ENCODE results near the gene LAS1L. TPM values are rescaled to one million over a fixed set of nuclear protein-coding genes. Genes with fewer than 3 reads are reported as not detected.

The LAS1L gene
- total and polyA plus RNA-seq, 2 donors (not counting 1 experiment from before 2014, with no cell fraction given): 23.4 to 46.7 TPM

- POLR2A ChIA-PET: no interaction called here
These were observed 10.9 kb upstream of the LAS1L start for GRCh38 chrX:65545456-65545855.

GRCh38 chrX:65537229-65537628 is 2.6 kb upstream of the LAS1L start:
- H3K36me3 ChIP-seq (replicated peaks in 1 of 2; ENCODE audit: control extremely low read depth in 1 of 2, control insufficient read depth in 1 of 2, extremely low read depth in 1 of 2, insufficient read depth in 2 of 2, low read length in 1 of 2): no peaks in the 10 kb centered on the region
- ATAC-seq (ENCODE audit: low read depth) (no peak), DNase-seq (no peak)
- H3K27me3 ChIP-seq (replicated peaks in 1 of 4; ENCODE audit: control extremely low read depth in 1 of 4, control insufficient read depth in 3 of 4, insufficient read depth in 4 of 4, low read length in 3 of 4): no peaks in the 10 kb centered on the region
- H3K4me1 ChIP-seq (ENCODE audit: control insufficient read depth in 2 of 2, insufficient read depth in 2 of 2, low read length in 2 of 2): peaks cover 12 to 19% of the 10 kb centered on the region in 2 donors
- Mint-ChIP-seq H3K4me1 (peaks cover 18% of the 10 kb centered on the region), H3K9me3 (ENCODE audit: insufficient read depth) (no peaks in the 10 kb centered on the region), H3K4me3 (no peak overlapping the region), H3K27me3 (no peaks in the 10 kb centered on the region), H3K27ac (no peak overlapping the region)
- H3K4me3 ChIP-seq (ENCODE audit: control extremely low read depth in 1 of 5, extremely low read depth in 1 of 5, insufficient read depth in 1 of 5, low read depth in 2 of 5, low read length in 4 of 5): no peak overlapping the region
- no peak overlapping the region for H3K27ac ChIP-seq (ENCODE audit: low read length in 2 of 2)
- TF ChIP-seq EZH2 (IDR thresholded peaks at IDR 0.05; ENCODE audit: borderline replicate concordance, insufficient read depth, low read depth, low read length, poor library complexity, severe bottlenecking) (no peak), CTCF (IDR thresholded peaks at IDR 0.05) (no peak)
- H3K79me2 ChIP-seq (ENCODE audit: control insufficient read depth, insufficient read depth, low read length): peaks cover 12% of the 10 kb centered on the region
- CTCF ChIA-PET: no interaction called here
- intact Hi-C loops (cut with micrococcal nuclease): loop anchor here (10.0 kb wide), 1 partner anchor 1972 kb away; no protein-coding TSS in a partner anchor
- H4K20me1 ChIP-seq (ENCODE audit: control insufficient read depth, insufficient read depth, low read length, poor library complexity, severe bottlenecking): no peaks in the 10 kb centered on the region
- H2AFZ ChIP-seq (ENCODE audit: insufficient read depth, low read depth, low read length, poor library complexity, severe bottlenecking): no peak overlapping the region
- POLR2A ChIA-PET: no interaction called here
- no peaks in the 10 kb centered on the region for H3K9me3 ChIP-seq (ENCODE audit: control extremely low read depth in 1 of 3, control insufficient read depth in 2 of 3, insufficient read depth in 1 of 3, low read length in 2 of 3)
- no peak overlapping the region for H3K9ac ChIP-seq (ENCODE audit: low read length)
- H3K4me2 ChIP-seq (replicated peaks; ENCODE audit: low read depth, low read length, poor library complexity, severe bottlenecking): no peak overlapping the region
- WGBS (ENCODE audit: insufficient coverage): no CpG with 5 or more reads among the region's 3 CpGs

More at GRCh38 chrX:65545456-65545855, 10.9 kb upstream of the LAS1L start:
- ATAC-seq (ENCODE audit: low read depth): no peak
- H3K9ac ChIP-seq (ENCODE audit: low read length): no peak overlapping the region
- Mint-ChIP-seq H3K27ac (no peak overlapping the region), H3K9me3 (ENCODE audit: insufficient read depth) (no peaks in the 10 kb centered on the region), H3K4me3 (no peak overlapping the region), H3K4me1 (no peaks in the 10 kb centered on the region), H3K27me3 (no peaks in the 10 kb centered on the region)
- no peaks in the 10 kb centered on the region for H4K20me1 ChIP-seq (ENCODE audit: control insufficient read depth, insufficient read depth, low read length, poor library complexity, severe bottlenecking)
- H2AFZ ChIP-seq (ENCODE audit: insufficient read depth, low read depth, low read length, poor library complexity, severe bottlenecking): no peak overlapping the region
- H3K9me3 ChIP-seq (ENCODE audit: control extremely low read depth in 1 of 3, control insufficient read depth in 2 of 3, insufficient read depth in 1 of 3, low read length in 2 of 3): no peaks in the 10 kb centered on the region
- no peak overlapping the region for H3K27ac ChIP-seq (ENCODE audit: low read length in 2 of 2)
- no CpG with 5 or more reads among the region's 1 CpG for WGBS (ENCODE audit: insufficient coverage)
- TF ChIP-seq EZH2 (IDR thresholded peaks at IDR 0.05; ENCODE audit: borderline replicate concordance, insufficient read depth, low read depth, low read length, poor library complexity, severe bottlenecking) (no peak), CTCF (IDR thresholded peaks at IDR 0.05) (no peak)
- no peaks in the 10 kb centered on the region for H3K79me2 ChIP-seq (ENCODE audit: control insufficient read depth, insufficient read depth, low read length)
- H3K27me3 ChIP-seq (replicated peaks in 1 of 4; ENCODE audit: control extremely low read depth in 1 of 4, control insufficient read depth in 3 of 4, insufficient read depth in 4 of 4, low read length in 3 of 4): no peaks in the 10 kb centered on the region
- H3K4me1 ChIP-seq (ENCODE audit: control insufficient read depth in 2 of 2, insufficient read depth in 2 of 2, low read length in 2 of 2): no peaks in the 10 kb centered on the region
- DNase-seq: no peak
- intact Hi-C loops (cut with micrococcal nuclease): no loop called here
- no peak overlapping the region for H3K4me2 ChIP-seq (replicated peaks; ENCODE audit: low read depth, low read length, poor library complexity, severe bottlenecking)
- no peaks in the 10 kb centered on the region for H3K36me3 ChIP-seq (replicated peaks in 1 of 2; ENCODE audit: control extremely low read depth in 1 of 2, control insufficient read depth in 1 of 2, extremely low read depth in 1 of 2, insufficient read depth in 2 of 2, low read length in 1 of 2)
- CTCF ChIA-PET: no interaction called here
- no peak overlapping the region for H3K4me3 ChIP-seq (ENCODE audit: control extremely low read depth in 1 of 5, extremely low read depth in 1 of 5, insufficient read depth in 1 of 5, low read depth in 2 of 5, low read length in 4 of 5)

Data from B cell (primary cell).